Measurements from ENCODE around the gene SEMA6A. TPM values are rescaled to one million over a fixed set of nuclear protein-coding genes. Genes with fewer than 3 reads are reported as not detected.

SEMA6A gene
- total RNA-seq, 1 donor from 2014 or later = 84.2 TPM

GRCh38 chr5:116437922-116438578 is 136.6 kb downstream of the SEMA6A start:
- no peak for TF ChIP-seq CTCF (conservative IDR thresholded peaks at IDR 0.05)
- Mint-ChIP-seq H3K9me3 (no peaks in the 10 kb centered on the region), H3K4me3 (no peak overlapping the region), H3K27ac (no peak overlapping the region), H3K4me1 (ENCODE audit: unreplicated experiment) (peaks cover 53% of the 10 kb centered on the region), H3K36me3 (peaks cover 13% of the 10 kb centered on the region), H3K27me3 (no peaks in the 10 kb centered on the region)
- DNase-seq (ENCODE audit: extremely low spot score, unreplicated experiment) = no peak

- Mint-ChIP-seq H3K4me1 (ENCODE audit: unreplicated experiment) (peaks cover 57% of the 10 kb centered on the region), H3K4me3 (no peak overlapping the region), H3K9me3 (no peaks in the 10 kb centered on the region), H3K36me3 (peaks cover 8% of the 10 kb centered on the region), H3K27me3 (no peaks in the 10 kb centered on the region), H3K27ac (no peak overlapping the region)
- TF ChIP-seq CTCF (conservative IDR thresholded peaks at IDR 0.05) = no peak
- DNase-seq (ENCODE audit: extremely low spot score, unreplicated experiment) = no peak
Measured at GRCh38 chr5:116437351-116437705, 137.3 kb downstream of the SEMA6A start.

- Mint-ChIP-seq H3K9me3 (no peaks in the 10 kb centered on the region), H3K36me3 (peaks cover 7% of the 10 kb centered on the region), H3K4me3 (no peak overlapping the region), H3K4me1 (ENCODE audit: unreplicated experiment) (peaks cover 58% of the 10 kb centered on the region), H3K27ac (peak overlapping the region; percentile 42), H3K27me3 (no peaks in the 10 kb centered on the region)
- DNase-seq (ENCODE audit: extremely low spot score, unreplicated experiment) = no peak
- TF ChIP-seq CTCF (conservative IDR thresholded peaks at IDR 0.05) = no peak
Measured at GRCh38 chr5:116436674-116437350, 137.8 kb downstream of the SEMA6A start.

- peaks cover 8% of the 10 kb centered on the region for H3K36me3 Mint-ChIP-seq
- DNase-seq (ENCODE audit: extremely low spot score, unreplicated experiment) = no peak
- TF ChIP-seq CTCF (conservative IDR thresholded peaks at IDR 0.05) = no peak
- H3K4me3 Mint-ChIP-seq = no peak overlapping the region
- H3K27me3 Mint-ChIP-seq = no peaks in the 10 kb centered on the region
- no peaks in the 10 kb centered on the region for H3K9me3 Mint-ChIP-seq
- peaks cover 19% of the 10 kb centered on the region for H3K4me1 Mint-ChIP-seq (ENCODE audit: unreplicated experiment)
- no peak overlapping the region for H3K27ac Mint-ChIP-seq
Measured at GRCh38 chr5:116428966-116429365, 145.7 kb downstream of the SEMA6A start.

GRCh38 chr5:116428413-116428812 is 146.2 kb downstream of the SEMA6A start:
- no peak overlapping the region for H3K27ac Mint-ChIP-seq
- DNase-seq (ENCODE audit: extremely low spot score, unreplicated experiment) = no peak
- H3K4me3 Mint-ChIP-seq = no peak overlapping the region
- no peaks in the 10 kb centered on the region for H3K9me3 Mint-ChIP-seq
- peaks cover 19% of the 10 kb centered on the region for H3K4me1 Mint-ChIP-seq (ENCODE audit: unreplicated experiment)
- H3K27me3 Mint-ChIP-seq = no peaks in the 10 kb centered on the region
- H3K36me3 Mint-ChIP-seq = peaks cover 6% of the 10 kb centered on the region
- no peak for TF ChIP-seq CTCF (conservative IDR thresholded peaks at IDR 0.05)

Data from type B pancreatic cell (in vitro differentiated cells).